HG02678 (cell line): ENCODE results near the gene KRTAP9-8.
"Not testable (repeated sequence)": the region's sequence is repeated elsewhere in the genome, so short reads cannot be mapped to it uniquely, and the experiment has no call there.

Source experiments
- ATAC-seq: cut with Tn5 transposase; IDR thresholded peaks from one replicate; pipeline ENCODE4 v1.9.1; 2021; ENCODE audit warnings: mild to moderate bottlenecking, moderate library complexity; ENCODE audit not compliant: unreplicated experiment

Gene KRTAP9-8

GRCh38 chr17:41237949-41238437, at the start of gene KRTAP9-8:
KRTAP9-8 (plus strand) TSS chr17:41237999; CDS start chr17:41238052, 53 bp downstream.
- ATAC-seq = not testable (repeated sequence)

GRCh38 chr17:41189837-41190318, 47.9 kb upstream of the KRTAP9-8 start, which contains the start of gene KRTAP9-1:
KRTAP9-1 (plus strand) TSS chr17:41189887; CDS start chr17:41189887, 0 bp downstream.
- not testable (repeated sequence) for ATAC-seq

- no peak for ATAC-seq
These were observed 47.5 kb upstream of the KRTAP9-8 start for GRCh38 chr17:41190328-41190727.

- no peak for ATAC-seq
These were observed 41.7 kb upstream of the KRTAP9-8 start for GRCh38 chr17:41196068-41196467.

GRCh38 chr17:41199421-41200078, 38.2 kb upstream of the KRTAP9-8 start:
- no peak for ATAC-seq

- ATAC-seq = no peak
These were observed 25.8 kb upstream of the KRTAP9-8 start for GRCh38 chr17:41211845-41212466.

- no peak for ATAC-seq
These were observed 25.2 kb upstream of the KRTAP9-8 start for GRCh38 chr17:41212524-41213169.

- ATAC-seq = no peak
These were observed 22.1 kb upstream of the KRTAP9-8 start for GRCh38 chr17:41215681-41216080.

GRCh38 chr17:41223821-41224220, 14.0 kb upstream of the KRTAP9-8 start:
- ATAC-seq = no peak

GRCh38 chr17:41226051-41226450, 11.7 kb upstream of the KRTAP9-8 start:
- no peak for ATAC-seq

- not testable (repeated sequence) for ATAC-seq
These were observed 11.2 kb upstream of the KRTAP9-8 start, which contains the start of gene KRTAP9-2 for GRCh38 chr17:41226598-41227095. KRTAP9-2 (plus strand) TSS chr17:41226648; CDS start chr17:41226655, 7 bp downstream.

GRCh38 chr17:41230094-41230493, 7.7 kb upstream of the KRTAP9-8 start:
- ATAC-seq = no peak

- no peak for ATAC-seq
These were observed 6.1 kb upstream of the KRTAP9-8 start for GRCh38 chr17:41231731-41232130.

GRCh38 chr17:41232399-41233105, 5.2 kb upstream of the KRTAP9-8 start, which contains the start of gene KRTAP9-3:
KRTAP9-3 (plus strand) TSS chr17:41232449; CDS start chr17:41232502, 53 bp downstream.
- ATAC-seq = not testable (repeated sequence)

- not testable (repeated sequence) for ATAC-seq
These were observed 683 bp upstream of the KRTAP9-8 start for GRCh38 chr17:41237116-41237515.

GRCh38 chr17:41246995-41247787, 9.4 kb downstream of the KRTAP9-8 start:
- ATAC-seq = not testable (repeated sequence)

- not testable (repeated sequence) for ATAC-seq
These were observed 11.9 kb downstream of the KRTAP9-8 start, which contains the start of gene KRTAP9-4 for GRCh38 chr17:41249637-41250240. KRTAP9-4 (plus strand) TSS chr17:41249687; CDS start chr17:41249721, 34 bp downstream.

- no peak for ATAC-seq
These were observed 13.5 kb downstream of the KRTAP9-8 start for GRCh38 chr17:41251261-41251660.

- ATAC-seq = no peak
These were observed 17.1 kb downstream of the KRTAP9-8 start for GRCh38 chr17:41254861-41255260.
